ENCODE results near the gene CRYBB2. TPM values are rescaled to one million over a fixed set of nuclear protein-coding genes. Genes with fewer than 3 reads are reported as not detected.
"Not testable (repeated sequence)": the region's sequence is repeated elsewhere in the genome, so short reads cannot be mapped to it uniquely, and the experiment has no call there.

CRYBB2 gene
- total and polyA plus RNA-seq, 5 donors = not detected

- Histone ChIP-seq H3K9me3 (ENCODE audit: control insufficient read depth, low read length) (no peaks in the 10 kb centered on the region), H3K27me3 (ENCODE audit: control insufficient read depth, insufficient read depth) (no peaks in the 10 kb centered on the region), H3K4me3 (ENCODE audit: low read length) (no peak overlapping the region), H3K27ac (ENCODE audit: low read length) (no peak overlapping the region), H3K4me1 (ENCODE audit: control insufficient read depth, insufficient read depth, low read length) (no peaks in the 10 kb centered on the region)
- DNase-seq (no peak), ATAC-seq (no peak)
- intact Hi-C loops (cut with DNase I) = no loop called here
- 72% methylated on average over 17 of the region's 17 CpGs for WGBS
Measured at GRCh38 chr22:25208743-25209505, 10.5 kb upstream of the CRYBB2 start.

- no peaks in the 10 kb centered on the region for H3K9me3 ChIP-seq (ENCODE audit: control insufficient read depth, low read length)
- 89% methylated on average over 3 of the region's 3 CpGs for WGBS
- no peaks in the 10 kb centered on the region for H3K4me1 ChIP-seq (ENCODE audit: control insufficient read depth, insufficient read depth, low read length)
- H3K27ac ChIP-seq (ENCODE audit: low read length) = no peak overlapping the region
- no peak overlapping the region for H3K4me3 ChIP-seq (ENCODE audit: low read length)
- DNase-seq = no peak
- ATAC-seq = no peak
- intact Hi-C loops (cut with DNase I) = no loop called here
- H3K27me3 ChIP-seq (ENCODE audit: control insufficient read depth, insufficient read depth) = no peaks in the 10 kb centered on the region
Measured at GRCh38 chr22:25210793-25211192, 8.6 kb upstream of the CRYBB2 start.

- WGBS = 31% methylated on average over 3 of the region's 3 CpGs
- intact Hi-C loops (cut with DNase I) = no loop called here
- DNase-seq = no peak
- Histone ChIP-seq H3K9me3 (ENCODE audit: control insufficient read depth, low read length) (no peaks in the 10 kb centered on the region), H3K27me3 (ENCODE audit: control insufficient read depth, insufficient read depth) (no peaks in the 10 kb centered on the region), H3K27ac (ENCODE audit: low read length) (no peak overlapping the region), H3K4me3 (ENCODE audit: low read length) (no peak overlapping the region), H3K4me1 (ENCODE audit: control insufficient read depth, insufficient read depth, low read length) (no peaks in the 10 kb centered on the region)
- ATAC-seq = no peak
Measured at GRCh38 chr22:25212337-25212736, 7.1 kb upstream of the CRYBB2 start.

DNA sequence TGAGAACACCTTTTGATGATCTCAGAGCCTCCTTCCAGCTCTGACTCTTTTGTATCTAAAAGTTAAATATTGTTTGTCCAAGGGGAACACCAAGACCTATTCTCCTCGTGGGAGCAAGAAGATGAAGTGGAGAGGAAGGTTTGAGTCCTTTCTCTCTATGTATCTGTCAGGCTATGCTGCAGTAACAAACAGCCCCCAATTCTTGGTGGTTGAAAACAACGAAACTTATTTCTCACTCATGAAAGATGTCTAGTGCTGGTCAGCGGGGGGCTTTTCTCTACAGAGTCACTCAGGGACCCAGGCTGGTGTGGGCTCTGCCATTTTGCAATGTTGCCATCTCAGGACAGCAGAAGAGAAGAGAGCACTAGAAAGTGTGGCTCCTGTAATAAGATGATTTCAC lies 6.2 kb upstream of the CRYBB2 start:
- no peaks in the 10 kb centered on the region for H3K27me3 ChIP-seq (ENCODE audit: control insufficient read depth, insufficient read depth)
- H3K4me3 ChIP-seq (ENCODE audit: low read length) = no peak overlapping the region
- no peak for ATAC-seq
- no peaks in the 10 kb centered on the region for H3K9me3 ChIP-seq (ENCODE audit: control insufficient read depth, low read length)
- intact Hi-C loops (cut with DNase I) = no loop called here
- DNase-seq = no peak
- H3K27ac ChIP-seq (ENCODE audit: low read length) = no peak overlapping the region
- H3K4me1 ChIP-seq (ENCODE audit: control insufficient read depth, insufficient read depth, low read length) = no peaks in the 10 kb centered on the region
- 74% methylated on average over 3 of the region's 3 CpGs for WGBS

DNA sequence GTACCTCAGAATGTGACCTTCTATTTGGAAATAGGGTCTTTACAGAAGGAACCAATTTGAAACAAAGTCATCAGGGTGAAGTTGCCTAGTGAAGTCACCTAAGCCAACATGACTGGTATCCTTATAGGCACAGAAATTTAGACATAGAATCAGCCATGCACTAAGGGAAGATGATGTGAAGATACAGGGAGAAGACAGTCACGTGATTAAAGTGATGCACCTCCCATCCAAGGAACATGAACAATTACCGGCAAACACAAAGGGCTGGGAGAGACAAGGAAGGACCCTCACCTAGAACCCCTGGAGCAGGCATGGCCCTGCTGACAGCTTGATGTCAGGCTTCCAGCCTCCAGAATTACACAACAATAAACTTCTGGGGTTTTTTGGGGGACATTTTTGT lies 3.2 kb upstream of the CRYBB2 start:
- no peak overlapping the region for H3K27ac ChIP-seq (ENCODE audit: low read length)
- DNase-seq (no peak), ATAC-seq (no peak)
- H3K27me3 ChIP-seq (ENCODE audit: control insufficient read depth, insufficient read depth) = no peaks in the 10 kb centered on the region
- WGBS = 72% methylated on average over 2 of the region's 2 CpGs
- intact Hi-C loops (cut with DNase I) = no loop called here
- H3K4me3 ChIP-seq (ENCODE audit: low read length) = no peak overlapping the region
- H3K9me3 ChIP-seq (ENCODE audit: control insufficient read depth, low read length) = no peaks in the 10 kb centered on the region
- H3K4me1 ChIP-seq (ENCODE audit: control insufficient read depth, insufficient read depth, low read length) = no peaks in the 10 kb centered on the region

- Histone ChIP-seq H3K9me3 (ENCODE audit: control insufficient read depth, low read length) (no peaks in the 10 kb centered on the region), H3K4me3 (ENCODE audit: low read length) (no peak overlapping the region), H3K27me3 (ENCODE audit: control insufficient read depth, insufficient read depth) (no peaks in the 10 kb centered on the region), H3K4me1 (ENCODE audit: control insufficient read depth, insufficient read depth, low read length) (no peaks in the 10 kb centered on the region), H3K27ac (ENCODE audit: low read length) (no peak overlapping the region)
- 53% methylated on average over 4 of the region's 4 CpGs for WGBS
- ATAC-seq = peak in 1 of 2 donors; percentile 26
- DNase-seq = no peak
- intact Hi-C loops (cut with DNase I) = no loop called here
Measured at GRCh38 chr22:25219948-25220442, 556 bp downstream of the CRYBB2 start.

DNA sequence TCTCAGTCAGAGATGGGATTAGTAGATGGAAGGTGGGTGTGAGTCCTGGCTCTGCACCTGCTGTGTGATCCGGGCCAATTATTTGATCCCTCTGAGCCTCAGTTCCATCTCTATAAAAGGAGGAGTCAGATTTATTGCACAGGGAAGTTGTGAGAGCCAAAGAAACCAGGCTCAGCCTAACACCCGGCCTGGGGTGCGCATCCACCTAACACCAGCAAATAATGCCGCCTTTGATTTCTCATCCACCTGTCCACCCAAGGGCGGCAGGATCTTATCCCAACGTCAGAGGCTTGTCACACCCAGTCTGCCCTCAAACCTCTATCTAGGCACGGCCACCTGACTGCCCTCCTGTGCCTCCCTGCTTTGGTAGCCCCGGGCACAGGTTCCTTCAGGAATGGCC lies 2.4 kb downstream of the CRYBB2 start:
- no peaks in the 10 kb centered on the region for H3K27me3 ChIP-seq (ENCODE audit: control insufficient read depth, insufficient read depth)
- 78% methylated on average over 8 of the region's 8 CpGs for WGBS
- H3K4me3 ChIP-seq (ENCODE audit: low read length) = no peak overlapping the region
- ATAC-seq (no peak), DNase-seq (no peak)
- intact Hi-C loops (cut with DNase I) = no loop called here
- H3K27ac ChIP-seq (ENCODE audit: low read length) = no peak overlapping the region
- H3K9me3 ChIP-seq (ENCODE audit: control insufficient read depth, low read length) = no peaks in the 10 kb centered on the region
- H3K4me1 ChIP-seq (ENCODE audit: control insufficient read depth, insufficient read depth, low read length) = no peaks in the 10 kb centered on the region

DNA sequence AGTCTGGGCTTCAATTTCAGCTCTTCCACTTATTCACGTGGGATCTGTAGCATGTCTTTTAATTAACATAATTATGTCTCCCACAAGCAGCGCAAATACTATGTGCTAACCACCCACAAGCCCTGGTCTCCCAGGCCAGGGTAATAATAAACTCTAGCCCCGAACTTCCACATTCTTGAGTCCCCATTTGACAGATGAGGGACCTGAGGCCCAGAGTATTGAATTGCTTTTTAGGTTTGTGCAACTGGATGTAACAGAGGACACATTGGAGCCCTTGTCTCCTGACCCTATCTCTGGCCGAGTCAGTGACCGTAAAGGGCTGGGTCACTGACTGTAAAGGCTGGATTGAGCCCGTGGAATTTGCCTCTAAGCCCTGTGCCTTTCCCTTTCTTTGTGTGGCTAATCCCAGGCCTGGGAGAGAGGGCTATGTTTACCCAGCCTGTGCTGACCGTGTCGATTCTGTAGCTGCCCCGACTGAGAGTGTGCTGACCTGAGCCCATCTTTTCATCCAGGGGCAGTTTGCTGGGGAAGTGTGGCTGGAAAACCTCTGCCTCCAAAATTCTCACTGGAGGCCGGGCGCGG lies 3.9 kb downstream of the CRYBB2 start:
- H3K27me3 ChIP-seq (ENCODE audit: control insufficient read depth, insufficient read depth) = no peaks in the 10 kb centered on the region
- DNase-seq (no peak), ATAC-seq (no peak)
- no peaks in the 10 kb centered on the region for H3K4me1 ChIP-seq (ENCODE audit: control insufficient read depth, insufficient read depth, low read length)
- 79% methylated on average over 12 of the region's 12 CpGs for WGBS
- no peak overlapping the region for H3K4me3 ChIP-seq (ENCODE audit: low read length)
- H3K9me3 ChIP-seq (ENCODE audit: control insufficient read depth, low read length) = no peaks in the 10 kb centered on the region
- H3K27ac ChIP-seq (ENCODE audit: low read length) = no peak overlapping the region
- intact Hi-C loops (cut with DNase I) = no loop called here

- intact Hi-C loops (cut with DNase I) = no loop called here
- DNase-seq (no peak), ATAC-seq (no peak)
- Histone ChIP-seq H3K4me1 (ENCODE audit: control insufficient read depth, insufficient read depth, low read length) (no peaks in the 10 kb centered on the region), H3K4me3 (ENCODE audit: low read length) (no peak overlapping the region), H3K9me3 (ENCODE audit: control insufficient read depth, low read length) (no peaks in the 10 kb centered on the region), H3K27me3 (ENCODE audit: control insufficient read depth, insufficient read depth) (no peaks in the 10 kb centered on the region), H3K27ac (ENCODE audit: low read length) (no peak overlapping the region)
- WGBS = 96% methylated on average over 13 of the region's 13 CpGs
Measured at GRCh38 chr22:25228822-25229221, 9.4 kb downstream of the CRYBB2 start.

DNA sequence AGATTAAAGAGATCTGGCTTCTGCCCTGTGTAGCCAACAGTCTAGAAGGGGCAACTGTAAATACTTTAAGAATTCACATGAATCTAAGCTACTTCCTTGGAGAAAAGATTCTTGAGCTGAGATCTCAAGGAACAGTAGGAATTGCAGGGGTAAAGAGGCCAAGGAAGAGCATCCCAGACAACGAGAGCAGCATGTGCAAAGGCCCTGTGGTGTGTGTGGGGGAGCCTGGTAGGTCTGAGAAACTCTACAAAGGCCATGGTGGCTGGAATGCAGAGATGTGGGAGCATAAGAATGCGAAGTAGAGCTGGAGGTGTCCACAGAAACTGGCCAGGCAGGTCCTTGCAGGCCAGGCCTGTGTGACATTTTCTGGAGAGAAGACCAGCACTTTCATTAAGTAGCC lies 11.3 kb downstream of the CRYBB2 start:
- 75% methylated on average over 2 of the region's 2 CpGs for WGBS
- H3K4me3 ChIP-seq (ENCODE audit: low read length); H3K9me3 ChIP-seq (ENCODE audit: control insufficient read depth, low read length); H3K27me3 ChIP-seq (ENCODE audit: control insufficient read depth, insufficient read depth); H3K27ac ChIP-seq (ENCODE audit: low read length); ATAC-seq; intact Hi-C loops (cut with DNase I); H3K4me1 ChIP-seq (ENCODE audit: control insufficient read depth, insufficient read depth, low read length); DNase-seq: not testable (repeated sequence)

DNA sequence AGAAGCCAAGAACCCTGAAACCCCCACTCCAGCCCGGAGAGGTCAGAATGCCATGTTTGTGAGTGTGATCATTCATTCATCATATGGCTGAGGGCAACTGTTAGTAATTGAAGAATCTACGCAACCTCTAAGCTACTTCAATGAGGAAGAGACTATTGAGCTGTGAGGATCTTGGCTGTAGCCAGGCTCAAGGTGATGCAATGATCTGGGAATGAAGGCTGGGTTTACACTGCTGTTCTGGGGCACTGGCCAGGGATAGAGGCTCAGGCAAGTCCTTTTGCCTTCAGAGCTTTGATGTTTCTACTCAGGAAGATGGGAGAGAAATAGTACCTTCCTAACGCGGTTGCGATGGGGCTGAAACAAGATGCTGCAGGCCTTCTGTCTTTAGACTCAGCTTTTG lies 12.9 kb downstream of the CRYBB2 start:
- Histone ChIP-seq H3K27ac (ENCODE audit: low read length) (no peak overlapping the region), H3K27me3 (ENCODE audit: control insufficient read depth, insufficient read depth) (no peaks in the 10 kb centered on the region), H3K9me3 (ENCODE audit: control insufficient read depth, low read length) (no peaks in the 10 kb centered on the region), H3K4me1 (ENCODE audit: control insufficient read depth, insufficient read depth, low read length) (no peaks in the 10 kb centered on the region), H3K4me3 (ENCODE audit: low read length) (no peak overlapping the region)
- intact Hi-C loops (cut with DNase I) = no loop called here
- 59% methylated on average over 5 of the region's 5 CpGs for WGBS
- ATAC-seq (no peak), DNase-seq (no peak)
